CD14-positive monocyte (primary cell): ENCODE results near the gene DNA2. TPM values are rescaled to one million over a fixed set of nuclear protein-coding genes. Genes with fewer than 3 reads are reported as not detected.

Experiments
- DNase-seq, 3 donors: peaks; one replicate each; pipeline ENCODE4 v3.0.0-alpha.2; 2011 to 2022
- H2AFZ ChIP-seq: 2 replicates; pipeline ENCODE4 v1.6.0; 2012; ENCODE audit warnings: mild to moderate bottlenecking, low read depth, low read length, inconsistent platforms; ENCODE audit not compliant: insufficient read depth, poor library complexity, severe bottlenecking
- H3K27ac ChIP-seq, 2 donors: 1 replicate in 1 of 2; 2 replicates in 1 of 2; pipeline ENCODE4 v1.5.1; 2012 to 2013; ENCODE audit warnings: low read length in 2 of 2, control low read depth in 1 of 2, inconsistent platforms in 1 of 2, low read depth in 1 of 2, mild to moderate bottlenecking in 1 of 2
- H3K27me3 ChIP-seq, 2 donors: one replicate each; pipeline versions ENCODE4 v1.6.0 to v1.6.1; 2011 to 2013; ENCODE audit warnings: low read length in 2 of 2; ENCODE audit not compliant: control insufficient read depth in 2 of 2, insufficient read depth in 2 of 2
- H3K36me3 ChIP-seq, 2 donors: replicated peaks in 1 of 2; 1 replicate in 1 of 2; 2 replicates in 1 of 2; pipeline versions ENCODE4 v1.5.1 to v1.6.1; 2012 to 2013; ENCODE audit warnings: low read length in 2 of 2, control low read depth in 1 of 2, inconsistent platforms in 1 of 2, mild to moderate bottlenecking in 1 of 2; ENCODE audit not compliant: insufficient read depth in 2 of 2, control insufficient read depth in 1 of 2
- H3K4me1 ChIP-seq, 2 donors: 1 replicate in 1 of 2; 2 replicates in 1 of 2; pipeline versions ENCODE4 v1.5.1 to v1.6.1; 2012 to 2013; ENCODE audit warnings: low read length in 2 of 2, control low read depth in 1 of 2, inconsistent platforms in 1 of 2, mild to moderate bottlenecking in 1 of 2, moderate library complexity in 1 of 2; ENCODE audit not compliant: insufficient read depth in 2 of 2, control insufficient read depth in 1 of 2
- H3K4me2 ChIP-seq: replicated peaks from 2 replicates; pipeline ENCODE3; 2012; ENCODE audit warnings: low read length, moderate library complexity, mild to moderate bottlenecking; ENCODE audit not compliant: poor library complexity, severe bottlenecking; ENCODE audit errors: extremely low read depth
- H3K4me3 ChIP-seq, 3 experiments: fragments of 200-600 bp in 1 of 3; sonication (generic) in 1 of 3; replicated peaks in 1 of 3; 1 replicate in 2 of 3; 2 replicates in 1 of 3; pipeline ENCODE4 v1.5.1; 2011 to 2013; ENCODE audit warnings: low read length in 3 of 3, mild to moderate bottlenecking in 3 of 3, control low read depth in 2 of 3, low read depth in 2 of 3, inconsistent platforms in 1 of 3, moderate library complexity in 1 of 3
- H3K79me2 ChIP-seq: 2 replicates; pipeline ENCODE4 v1.6.0; 2012; ENCODE audit warnings: mild to moderate bottlenecking, control low read depth, inconsistent platforms, low read length, moderate library complexity; ENCODE audit not compliant: insufficient read depth
- H3K9ac ChIP-seq: 2 replicates; pipeline ENCODE4 v1.6.0; 2017; ENCODE audit warnings: low read length, mild to moderate bottlenecking; ENCODE audit not compliant: insufficient read depth, poor library complexity, severe bottlenecking
- H3K9me3 ChIP-seq, 2 donors: replicated peaks in 1 of 2; 1 replicate in 1 of 2; 2 replicates in 1 of 2; pipeline versions ENCODE4 v1.5.1 to v1.6.1; 2012 to 2013; ENCODE audit warnings: low read length in 2 of 2, control low read depth in 1 of 2; ENCODE audit not compliant: control insufficient read depth in 1 of 2, insufficient read depth in 1 of 2
- H4K20me1 ChIP-seq: 2 replicates; pipeline ENCODE4 v1.6.0; 2012; ENCODE audit warnings: mild to moderate bottlenecking, low read length, control low read depth, moderate library complexity; ENCODE audit not compliant: insufficient read depth
- H3K27ac Mint-ChIP-seq, 7 donors: one replicate each; pipeline ENCODE4 v1.8.0; 2020; ENCODE audit warnings: mild to moderate bottlenecking in 7 of 7, mixed read lengths in 7 of 7, moderate library complexity in 6 of 7, inconsistent platforms in 2 of 7
- H3K27me3 Mint-ChIP-seq, 3 donors: one replicate each; pipeline ENCODE4 v1.8.0; 2021 to 2022; ENCODE audit warnings: low read depth in 3 of 3, mild to moderate bottlenecking in 3 of 3, mixed read lengths in 3 of 3, moderate library complexity in 3 of 3, inconsistent platforms in 1 of 3
- H3K36me3 Mint-ChIP-seq, 2 donors: one replicate each; pipeline ENCODE4 v1.8.0; 2020; ENCODE audit warnings: mixed read lengths in 2 of 2, inconsistent platforms in 1 of 2, mild to moderate bottlenecking in 1 of 2
- H3K4me1 Mint-ChIP-seq: one replicate; pipeline ENCODE4 v1.8.0; 2020; ENCODE audit warnings: mild to moderate bottlenecking, mixed read lengths
- H3K4me3 Mint-ChIP-seq, 2 donors: one replicate each; pipeline ENCODE4 v1.8.0; 2020; ENCODE audit warnings: mild to moderate bottlenecking in 2 of 2, mixed read lengths in 2 of 2, moderate library complexity in 1 of 2
- H3K9me3 Mint-ChIP-seq, 7 donors: one replicate each; pipeline ENCODE4 v1.8.0; 2020 to 2022; ENCODE audit warnings: mixed read lengths in 7 of 7, mild to moderate bottlenecking in 6 of 7, moderate library complexity in 6 of 7, inconsistent platforms in 2 of 7
- WGBS: methylation state at CpG from one replicate; pipeline ENCODE4 v1.1.5; 2013; ENCODE audit warnings: missing lambda C conversion rate; ENCODE audit not compliant: insufficient coverage; 5-methylcytosine and 5-hydroxymethylcytosine counted together
- intact Hi-C, 2 donors: fragments of 100-400 bp; cut with micrococcal nuclease; formaldehyde crosslinking; loops; one replicate each; pipeline versions ENCODE4 v1.15.0 to v1.15.1; 2023
- polyA plus RNA-seq, 3 donors: library from polyadenylated mRNA; depleted of rRNA in 1 of 3; unstranded in 2 of 3; stranded (reverse) in 1 of 3; fragments of 300-500 nt in 2 of 3; fragments of >200 nt in 1 of 3; fragmentation: Illumina TruSeq in 2 of 3; gene quantifications; 1 replicate in 2 of 3; 2 replicates in 1 of 3; pipeline ENCODE4 v1.2.3, GENCODE V29; 2012 to 2021
- TF ChIP-seq, protein P1 (sequence below): fragments of 200-600 bp; IDR thresholded peaks from one replicate; pipeline ENCODE4 v1.8.0; 2022; ENCODE audit warnings: antibody characterized with exemption, mild to moderate bottlenecking

The DNA2 gene
- polyA plus RNA-seq, 3 donors: 0.08 to 0.99 (median 0.18) TPM

DNA sequence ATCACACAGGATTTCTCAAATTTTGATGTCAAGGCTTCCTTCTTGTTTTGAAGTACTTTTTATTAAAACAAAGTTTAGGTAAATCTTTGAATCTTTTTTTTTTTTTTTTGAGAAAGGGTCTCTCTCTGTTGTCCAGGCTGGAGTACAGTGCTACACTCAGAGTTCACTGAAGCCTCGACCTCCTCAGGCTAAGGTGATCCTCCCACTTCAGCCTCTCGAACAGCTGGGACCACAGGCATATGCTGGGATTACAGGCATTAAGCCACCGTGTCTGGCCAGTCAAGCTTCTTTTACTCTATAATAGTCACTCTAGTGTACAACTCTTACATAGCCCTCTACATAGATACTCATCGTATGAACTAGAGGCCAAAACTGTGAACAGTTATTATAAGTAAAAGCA lies 68.1 kb downstream of the DNA2 start:
- DNase-seq: no peak
- Histone ChIP-seq H3K4me3 (no peak overlapping the region), H3K4me1 (peaks cover 10 to 16% of the 10 kb centered on the region in 2 donors), H3K9ac (no peak overlapping the region), H3K79me2 (peaks cover 37% of the 10 kb centered on the region), H3K27me3 (no peaks in the 10 kb centered on the region), H3K36me3 (peaks cover 5 to 19% of the 10 kb centered on the region in 2 donors), H3K27ac (no peak overlapping the region), H4K20me1 (peaks cover 3% of the 10 kb centered on the region), H3K4me2 (no peak overlapping the region), H3K9me3 (no peaks in the 10 kb centered on the region), H2AFZ (no peak overlapping the region)
- TF ChIP-seq, protein P1, sequence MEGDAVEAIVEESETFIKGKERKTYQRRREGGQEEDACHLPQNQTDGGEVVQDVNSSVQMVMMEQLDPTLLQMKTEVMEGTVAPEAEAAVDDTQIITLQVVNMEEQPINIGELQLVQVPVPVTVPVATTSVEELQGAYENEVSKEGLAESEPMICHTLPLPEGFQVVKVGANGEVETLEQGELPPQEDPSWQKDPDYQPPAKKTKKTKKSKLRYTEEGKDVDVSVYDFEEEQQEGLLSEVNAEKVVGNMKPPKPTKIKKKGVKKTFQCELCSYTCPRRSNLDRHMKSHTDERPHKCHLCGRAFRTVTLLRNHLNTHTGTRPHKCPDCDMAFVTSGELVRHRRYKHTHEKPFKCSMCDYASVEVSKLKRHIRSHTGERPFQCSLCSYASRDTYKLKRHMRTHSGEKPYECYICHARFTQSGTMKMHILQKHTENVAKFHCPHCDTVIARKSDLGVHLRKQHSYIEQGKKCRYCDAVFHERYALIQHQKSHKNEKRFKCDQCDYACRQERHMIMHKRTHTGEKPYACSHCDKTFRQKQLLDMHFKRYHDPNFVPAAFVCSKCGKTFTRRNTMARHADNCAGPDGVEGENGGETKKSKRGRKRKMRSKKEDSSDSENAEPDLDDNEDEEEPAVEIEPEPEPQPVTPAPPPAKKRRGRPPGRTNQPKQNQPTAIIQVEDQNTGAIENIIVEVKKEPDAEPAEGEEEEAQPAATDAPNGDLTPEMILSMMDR: no peak
- Mint-ChIP-seq H3K27me3 (peaks cover 0 to 3% (median 3%) of the 10 kb centered on the region in 3 donors), H3K4me3 (no peak overlapping the region), H3K27ac (no peak overlapping the region), H3K4me1 (peaks cover 19% of the 10 kb centered on the region), H3K9me3 (no peaks in the 10 kb centered on the region), H3K36me3 (peaks cover 13 to 28% of the 10 kb centered on the region in 2 donors)
- intact Hi-C loops: no loop called here
- WGBS: 100% methylated on average over 1 of the region's 4 CpGs

DNA sequence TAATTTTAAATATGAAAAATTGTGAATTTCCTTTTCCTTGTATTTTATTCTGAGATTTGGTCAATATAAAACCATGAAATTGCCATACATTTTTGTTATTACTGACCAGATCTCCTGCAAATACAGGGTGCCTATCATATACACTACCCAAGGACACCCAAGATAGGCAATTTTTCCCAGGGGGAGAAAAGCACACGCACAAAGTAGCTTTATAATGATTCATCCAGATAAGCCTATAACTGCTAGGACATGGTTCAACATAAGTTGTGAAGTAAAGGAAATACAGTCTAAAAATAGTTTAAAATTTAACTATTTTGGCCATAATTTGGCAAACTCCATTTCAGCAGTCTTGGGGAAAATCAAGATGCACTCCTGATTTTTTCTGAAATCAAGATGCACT lies 69.5 kb downstream of the DNA2 start:
- Histone ChIP-seq H4K20me1 (peaks cover 3% of the 10 kb centered on the region), H3K4me2 (no peak overlapping the region), H3K27me3 (no peaks in the 10 kb centered on the region), H3K79me2 (peaks cover 37% of the 10 kb centered on the region), H3K36me3 (peaks cover 5 to 20% of the 10 kb centered on the region in 2 donors), H3K27ac (no peak overlapping the region), H3K4me3 (no peak overlapping the region), H3K4me1 (peaks cover 4 to 10% of the 10 kb centered on the region in 2 donors), H3K9ac (no peak overlapping the region), H3K9me3 (no peaks in the 10 kb centered on the region), H2AFZ (no peak overlapping the region)
- no CpG with 5 or more reads among the region's 1 CpG for WGBS
- TF ChIP-seq, protein P1: no peak
- Mint-ChIP-seq H3K9me3 (no peaks in the 10 kb centered on the region), H3K27ac (no peak overlapping the region), H3K4me3 (no peak overlapping the region), H3K4me1 (peaks cover 17% of the 10 kb centered on the region), H3K36me3 (peaks cover 13 to 33% of the 10 kb centered on the region in 2 donors), H3K27me3 (no peaks in the 10 kb centered on the region)
- DNase-seq: no peak
- intact Hi-C loops: no loop called here
